ELF-1 (cell line): ENCODE measurements around the gene QRICH2.
"Not testable (repeated sequence)": the region's sequence is repeated elsewhere in the genome, so short reads cannot be mapped to it uniquely, and the experiment has no call there.

Source experiments
- DNase-seq: peaks from one replicate; pipeline ENCODE4 v3.0.0-alpha.2; 2016; ENCODE audit warnings: low read depth, low spot score

QRICH2 gene, protein sequence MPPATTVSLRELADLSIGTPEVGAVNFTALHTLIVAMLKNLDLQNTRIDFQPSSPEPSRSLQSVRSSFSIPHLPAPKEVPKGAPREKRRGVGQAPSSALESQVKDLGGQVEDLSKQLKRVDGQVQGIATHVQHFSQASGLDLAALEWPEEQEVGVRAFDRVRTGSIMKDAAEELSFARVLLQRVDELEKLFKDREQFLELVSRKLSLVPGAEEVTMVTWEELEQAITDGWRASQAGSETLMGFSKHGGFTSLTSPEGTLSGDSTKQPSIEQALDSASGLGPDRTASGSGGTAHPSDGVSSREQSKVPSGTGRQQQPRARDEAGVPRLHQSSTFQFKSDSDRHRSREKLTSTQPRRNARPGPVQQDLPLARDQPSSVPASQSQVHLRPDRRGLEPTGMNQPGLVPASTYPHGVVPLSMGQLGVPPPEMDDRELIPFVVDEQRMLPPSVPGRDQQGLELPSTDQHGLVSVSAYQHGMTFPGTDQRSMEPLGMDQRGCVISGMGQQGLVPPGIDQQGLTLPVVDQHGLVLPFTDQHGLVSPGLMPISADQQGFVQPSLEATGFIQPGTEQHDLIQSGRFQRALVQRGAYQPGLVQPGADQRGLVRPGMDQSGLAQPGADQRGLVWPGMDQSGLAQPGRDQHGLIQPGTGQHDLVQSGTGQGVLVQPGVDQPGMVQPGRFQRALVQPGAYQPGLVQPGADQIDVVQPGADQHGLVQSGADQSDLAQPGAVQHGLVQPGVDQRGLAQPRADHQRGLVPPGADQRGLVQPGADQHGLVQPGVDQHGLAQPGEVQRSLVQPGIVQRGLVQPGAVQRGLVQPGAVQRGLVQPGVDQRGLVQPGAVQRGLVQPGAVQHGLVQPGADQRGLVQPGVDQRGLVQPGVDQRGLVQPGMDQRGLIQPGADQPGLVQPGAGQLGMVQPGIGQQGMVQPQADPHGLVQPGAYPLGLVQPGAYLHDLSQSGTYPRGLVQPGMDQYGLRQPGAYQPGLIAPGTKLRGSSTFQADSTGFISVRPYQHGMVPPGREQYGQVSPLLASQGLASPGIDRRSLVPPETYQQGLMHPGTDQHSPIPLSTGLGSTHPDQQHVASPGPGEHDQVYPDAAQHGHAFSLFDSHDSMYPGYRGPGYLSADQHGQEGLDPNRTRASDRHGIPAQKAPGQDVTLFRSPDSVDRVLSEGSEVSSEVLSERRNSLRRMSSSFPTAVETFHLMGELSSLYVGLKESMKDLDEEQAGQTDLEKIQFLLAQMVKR (N-terminal part only)

DNA sequence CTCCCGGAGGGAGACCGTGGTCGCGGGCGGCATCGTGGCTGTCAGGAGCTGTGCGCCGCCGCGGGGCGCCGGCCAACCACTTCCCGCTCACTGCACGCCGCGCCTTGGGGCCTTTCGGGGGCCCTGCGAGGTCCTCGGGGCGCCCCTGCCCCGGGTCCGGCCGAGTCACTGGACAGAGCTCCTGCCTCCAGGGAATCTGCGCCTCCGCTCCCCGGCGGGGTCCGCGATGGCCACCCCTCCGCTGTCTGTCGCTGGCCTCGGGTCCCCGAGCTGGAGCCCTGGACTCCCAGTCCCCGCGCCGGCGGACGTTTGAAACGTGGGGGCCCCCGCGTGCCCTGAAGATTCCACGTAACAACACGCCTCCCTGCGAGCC is at the start of gene QRICH2:
Gene QRICH2 (minus strand): TSS at position 311 of the 373 bp plus-strand sequence. CDS start 278 bp downstream, at position 33.
- no peak for DNase-seq

DNA sequence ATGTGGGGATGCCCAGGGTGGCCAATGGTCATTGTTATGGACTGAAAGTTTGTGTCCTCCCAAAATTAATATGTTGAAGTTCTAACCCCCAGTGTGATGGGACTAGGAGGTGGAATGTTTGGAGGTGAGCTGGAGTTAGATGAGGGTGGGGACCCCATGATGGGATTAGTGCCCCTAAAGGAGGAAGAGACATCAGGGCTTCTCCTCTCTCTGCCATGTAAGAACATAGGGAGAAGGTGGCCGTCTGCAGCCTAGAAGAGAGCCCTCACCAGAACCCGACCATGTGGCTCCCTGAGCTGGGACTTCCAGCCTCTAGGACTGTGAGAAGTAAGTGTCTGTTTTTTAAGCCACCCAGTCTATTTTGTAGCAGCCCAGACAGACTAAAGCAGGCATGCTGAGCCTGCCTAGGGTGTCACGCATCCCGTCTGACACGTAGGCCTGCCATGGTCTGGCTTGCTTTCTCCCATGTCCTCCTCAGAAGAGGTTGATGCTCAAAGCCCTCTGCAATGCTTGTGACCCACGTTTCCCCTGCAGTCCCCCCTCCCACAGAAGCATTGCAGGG is 49.6 kb upstream of the QRICH2 start:
- no peak for DNase-seq

DNA sequence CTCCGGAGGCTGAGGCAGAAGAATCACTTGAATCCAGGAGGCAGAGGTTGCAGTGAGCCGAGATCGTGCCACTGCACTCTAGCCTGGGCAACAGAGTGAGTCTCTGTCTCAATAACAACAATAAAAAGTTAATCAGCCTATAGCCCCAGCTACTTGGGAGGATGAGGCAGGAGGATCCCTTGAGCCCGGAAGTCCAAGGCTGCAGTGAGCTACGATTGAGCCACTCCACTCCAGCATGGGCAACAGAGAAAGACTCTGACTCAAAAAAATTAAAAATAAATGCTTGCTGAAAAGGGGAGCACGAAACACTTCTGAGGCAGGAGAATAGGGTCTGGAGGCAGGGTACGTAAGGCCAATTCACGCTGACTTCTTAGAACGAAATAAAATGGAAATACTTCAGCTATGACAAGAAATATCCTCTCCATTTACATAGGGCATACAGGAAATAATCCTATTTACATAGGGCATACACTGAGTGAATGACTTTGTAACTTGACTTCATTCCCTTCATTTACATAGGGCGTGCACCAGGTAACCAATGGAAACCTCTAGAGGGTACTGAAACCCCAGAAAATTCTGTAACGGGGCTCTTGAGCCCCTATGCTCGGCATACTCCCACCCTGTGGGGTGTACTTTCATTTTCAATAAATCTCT is 48.9 kb upstream of the QRICH2 start:
- DNase-seq = no peak

DNA sequence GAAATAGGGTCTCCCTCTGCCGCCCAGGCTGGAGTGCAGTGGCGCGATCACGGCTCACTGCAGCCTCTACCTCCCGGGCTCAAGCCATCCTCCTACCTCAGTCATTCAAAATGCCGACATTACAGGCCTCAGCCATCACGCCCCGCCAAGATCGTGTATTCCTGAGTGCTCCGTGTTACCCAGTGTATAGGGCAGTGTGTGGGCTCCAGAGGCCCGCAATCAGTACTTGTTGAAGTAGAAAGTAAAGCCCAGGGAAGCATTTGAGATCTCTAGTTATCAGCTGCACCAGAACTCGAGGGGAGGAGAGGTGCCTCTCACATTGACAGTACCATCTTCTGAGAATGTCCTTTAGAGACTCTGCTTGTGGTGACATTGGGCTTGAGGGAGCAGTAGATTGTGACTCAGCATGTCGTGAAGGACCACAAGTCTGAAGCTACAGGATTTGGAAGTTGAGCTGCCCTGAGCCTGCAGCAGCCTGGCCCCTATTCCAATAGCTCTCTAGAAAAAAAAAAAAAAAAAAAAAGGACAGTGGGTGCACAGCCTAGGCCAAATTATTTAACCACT is 46.8 kb upstream of the QRICH2 start:
- peak; percentile 31 for DNase-seq

DNA sequence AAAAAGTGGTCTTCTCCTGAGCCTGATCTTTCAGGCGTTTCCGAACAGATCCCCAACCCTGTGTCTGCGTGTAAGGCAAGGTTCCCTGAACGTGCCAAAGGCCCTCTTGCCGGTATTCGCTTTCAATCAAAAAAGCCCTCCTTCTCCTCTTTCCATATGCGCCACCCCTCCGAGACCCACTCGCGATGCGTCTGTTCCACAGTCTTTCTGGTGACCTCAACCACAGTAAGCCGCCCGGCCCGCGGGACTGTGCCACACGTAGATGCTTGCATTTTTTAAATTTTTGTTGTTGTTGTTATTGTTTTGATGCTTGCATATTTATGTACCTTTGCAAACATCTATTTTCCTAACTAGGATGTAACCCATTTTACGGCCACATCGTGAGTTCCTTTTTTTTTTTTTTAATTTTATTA is 46.2 kb upstream of the QRICH2 start:
- no peak for DNase-seq

DNA sequence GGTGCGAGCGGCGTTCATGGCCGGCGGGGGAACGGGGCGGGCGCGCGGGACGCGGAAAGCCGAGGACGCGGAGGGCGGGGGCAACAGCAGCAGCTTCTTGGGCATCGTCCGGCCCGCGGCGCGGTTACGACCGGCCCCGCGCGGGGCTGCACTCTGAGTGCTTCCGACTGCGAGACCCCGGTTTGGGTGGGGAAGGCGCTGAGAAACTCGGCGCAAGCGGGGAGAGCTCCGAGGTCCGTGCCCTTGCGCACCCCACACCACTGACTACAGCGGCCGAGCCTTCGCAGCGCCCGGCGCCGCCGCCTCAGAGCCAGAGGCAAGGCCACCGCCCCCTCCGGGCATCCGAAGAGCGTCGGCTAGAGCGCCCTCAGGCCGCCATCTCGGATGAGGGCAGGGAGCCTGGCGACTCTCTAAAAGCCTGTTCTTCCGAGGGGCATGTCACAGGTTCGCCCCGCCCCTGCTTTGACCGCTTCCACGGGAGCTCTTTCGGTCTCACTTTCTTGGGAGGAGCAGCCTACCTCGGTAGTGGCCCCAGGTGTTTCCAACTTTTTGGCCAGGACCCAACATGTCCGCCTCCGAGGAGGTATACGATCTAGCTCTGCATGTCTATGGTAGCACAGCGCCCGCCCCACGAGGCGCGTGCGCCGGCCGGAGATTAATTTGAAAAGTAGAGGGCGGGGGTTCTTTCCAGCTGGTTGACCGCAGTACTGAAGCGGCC is 45.7 kb upstream of the QRICH2 start, which contains the start of gene PRPSAP1:
Gene PRPSAP1 (minus strand): TSS at position 318 of the 718 bp plus-strand sequence. CDS start 213 bp downstream, at position 105.
- DNase-seq = peak; percentile 93

DNA sequence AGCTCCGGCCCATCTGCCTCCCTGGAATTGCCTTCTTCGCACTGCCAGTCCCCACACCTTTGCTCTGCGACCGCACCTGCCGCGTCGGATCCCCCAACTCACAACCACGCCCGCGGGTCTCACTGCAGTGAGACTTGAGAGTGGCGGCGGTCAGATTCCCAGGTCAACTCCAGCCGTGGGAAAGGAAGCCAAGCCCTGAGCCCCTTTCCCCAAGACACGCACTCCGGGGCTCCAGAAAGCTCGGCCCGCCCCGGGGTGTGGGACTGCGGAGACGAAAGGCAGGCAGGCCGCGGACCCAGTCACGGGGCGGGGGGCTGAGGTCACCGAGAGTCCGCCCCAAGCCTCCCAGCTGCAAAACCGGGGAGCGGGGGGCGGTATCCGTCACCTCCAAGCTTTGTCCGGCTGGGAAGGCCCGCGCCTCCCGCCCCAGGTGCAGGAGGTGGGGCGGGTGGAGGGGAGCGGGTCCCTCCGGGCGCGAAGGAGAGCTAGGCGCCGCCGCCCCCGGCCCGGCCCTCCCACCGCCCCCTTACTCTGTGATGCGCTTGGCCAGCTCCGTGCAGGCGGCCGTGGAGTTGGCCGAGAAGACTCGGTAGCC is 45.0 kb upstream of the QRICH2 start:
- peak; percentile 32 for DNase-seq

DNA sequence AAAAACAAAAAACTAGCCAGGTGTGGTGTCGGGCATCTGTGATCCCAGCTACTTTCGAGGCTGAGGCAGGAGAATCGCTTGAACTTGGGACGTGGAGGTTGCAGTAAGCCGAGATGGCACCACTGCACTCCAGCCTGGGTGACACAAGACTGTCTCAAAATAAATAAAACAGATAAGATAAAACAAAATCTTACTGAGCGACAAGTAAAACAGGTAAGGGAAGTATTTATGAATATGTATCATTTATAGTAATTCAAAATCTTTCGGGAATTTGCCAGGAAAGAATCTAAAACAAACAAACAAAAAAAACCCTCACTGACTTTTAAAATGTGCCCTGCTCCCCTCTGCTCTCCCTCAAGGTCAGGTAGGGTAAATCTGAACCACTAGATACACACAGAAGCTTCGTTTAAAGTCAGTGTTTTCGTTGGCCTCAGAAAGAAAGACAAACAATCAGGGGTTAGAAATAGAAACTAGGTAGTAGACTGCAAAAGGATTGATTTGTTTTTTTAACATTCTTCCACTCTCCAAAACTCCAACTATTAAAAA is 43.5 kb upstream of the QRICH2 start:
- DNase-seq = no peak

DNA sequence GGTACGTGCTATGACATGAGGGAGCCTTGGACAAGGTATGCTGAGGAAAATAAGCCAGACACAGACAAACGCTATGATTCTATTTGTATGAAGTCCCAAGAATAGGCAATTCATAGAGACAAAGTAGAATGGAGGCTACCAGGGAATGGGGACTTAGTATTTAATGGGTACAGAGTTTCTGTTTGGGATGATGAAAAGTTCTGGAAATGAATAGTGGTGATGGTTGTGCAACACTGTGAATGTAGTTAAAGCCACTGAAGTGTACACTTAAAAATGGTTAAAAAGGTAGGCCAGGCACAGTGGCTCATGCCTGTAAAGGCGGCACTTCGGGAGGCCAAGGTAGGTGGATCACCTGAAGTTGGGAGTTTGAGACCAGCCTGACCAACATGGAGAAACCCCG is 42.4 kb upstream of the QRICH2 start:
- DNase-seq = no peak

DNA sequence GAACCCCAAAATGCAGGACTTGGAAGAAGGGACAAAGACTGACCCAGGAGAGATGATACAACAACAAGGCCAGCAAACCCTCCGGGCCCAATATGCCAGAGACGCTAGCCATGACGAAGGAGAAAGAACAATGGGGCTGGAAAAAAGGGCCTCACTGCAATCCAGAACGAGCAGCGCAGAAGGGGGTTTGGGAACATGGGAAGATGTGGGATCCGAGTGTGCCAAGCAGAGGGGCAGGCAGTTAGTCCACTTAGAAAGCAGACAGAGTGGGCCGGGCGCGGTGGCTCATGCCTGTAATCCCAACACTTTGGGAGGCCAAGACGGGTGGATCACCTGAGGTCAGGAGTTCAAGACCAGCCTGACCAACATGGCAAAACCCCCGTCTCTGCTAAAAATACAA is 38.9 kb upstream of the QRICH2 start:
- DNase-seq = not testable (repeated sequence)

DNA sequence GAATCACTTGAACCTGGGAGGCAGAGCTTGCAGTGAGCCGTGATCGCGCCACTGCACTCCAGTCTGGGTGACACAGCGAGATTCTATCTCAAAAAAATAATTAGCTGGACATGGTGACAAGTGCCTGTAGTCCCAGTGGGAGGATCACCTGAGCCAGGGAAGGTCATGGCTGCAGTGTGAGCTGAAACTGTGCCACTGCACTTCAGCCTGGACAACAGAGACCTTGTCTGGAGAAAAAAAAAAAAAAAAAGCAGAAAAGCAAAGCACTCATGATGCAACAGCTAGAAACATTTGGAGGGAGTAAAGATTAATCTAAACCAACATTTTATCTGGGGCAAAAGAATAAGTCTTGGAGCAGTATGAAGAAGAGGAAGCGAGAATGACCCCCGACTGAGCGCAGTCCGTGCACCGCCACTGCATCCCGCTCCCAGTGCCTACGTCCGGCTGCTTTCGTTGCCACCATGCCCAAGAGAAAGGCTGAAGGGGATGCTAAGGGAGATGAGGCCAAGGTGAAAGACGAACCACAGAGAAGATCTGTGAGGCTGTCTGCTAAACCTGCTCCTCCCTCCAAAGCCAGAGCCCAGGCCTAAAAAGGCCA is 37.4 kb upstream of the QRICH2 start:
- no peak for DNase-seq

DNA sequence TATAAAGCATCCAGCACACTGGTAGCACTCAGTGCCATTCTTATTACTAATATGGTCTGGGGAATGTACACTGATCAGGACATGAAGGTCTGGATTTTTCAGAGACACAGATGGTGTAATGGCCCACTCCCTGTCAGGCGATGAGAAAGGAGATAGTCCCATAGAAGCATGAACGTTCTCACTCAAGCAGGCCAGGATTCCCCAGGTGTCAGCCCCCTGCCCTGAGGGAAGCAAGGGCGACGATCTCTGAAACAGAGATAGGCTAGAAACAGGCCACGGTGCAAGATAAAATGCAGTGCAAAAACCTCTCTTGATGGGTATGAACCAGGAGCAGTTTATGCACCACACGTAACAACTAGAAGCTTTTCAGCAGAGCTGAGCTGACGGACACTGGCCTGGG is 35.0 kb upstream of the QRICH2 start:
- no peak for DNase-seq

DNA sequence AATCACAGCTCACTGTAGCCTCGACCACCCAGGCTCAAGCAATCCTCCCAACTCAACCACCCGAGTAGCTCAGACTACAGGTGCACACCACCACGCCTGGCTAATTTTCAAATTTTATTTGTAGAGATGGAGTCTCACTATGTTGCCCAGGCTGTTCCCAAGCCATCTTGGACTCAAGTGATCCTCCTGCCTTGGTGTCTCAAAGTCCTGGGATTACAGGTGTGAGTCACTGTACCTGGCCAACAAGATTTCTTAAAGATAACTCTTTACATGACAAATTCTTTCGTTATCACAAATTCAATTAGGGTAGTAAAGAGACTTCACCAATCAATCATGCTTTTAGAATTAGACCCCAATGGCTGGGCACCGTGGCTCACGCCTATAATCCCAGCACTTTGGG is 33.2 kb upstream of the QRICH2 start:
- DNase-seq = no peak

DNA sequence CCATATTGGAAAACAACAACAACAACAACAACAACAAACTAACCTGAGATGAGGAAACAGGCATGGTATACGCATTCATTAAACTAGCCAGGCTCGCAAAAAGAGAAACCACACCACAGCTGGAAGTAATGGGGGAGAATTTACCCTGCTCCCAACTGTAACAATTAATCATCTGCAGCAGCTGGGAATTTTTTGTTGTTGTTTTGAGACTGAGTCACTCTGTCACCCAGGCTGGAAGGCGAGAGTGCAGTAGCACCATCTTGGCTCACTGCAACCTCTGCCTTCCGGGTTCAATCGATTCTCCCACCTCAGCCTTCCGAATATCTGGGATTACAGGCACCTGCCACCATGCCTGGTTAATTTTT is 29.3 kb upstream of the QRICH2 start:
- no peak for DNase-seq

DNA sequence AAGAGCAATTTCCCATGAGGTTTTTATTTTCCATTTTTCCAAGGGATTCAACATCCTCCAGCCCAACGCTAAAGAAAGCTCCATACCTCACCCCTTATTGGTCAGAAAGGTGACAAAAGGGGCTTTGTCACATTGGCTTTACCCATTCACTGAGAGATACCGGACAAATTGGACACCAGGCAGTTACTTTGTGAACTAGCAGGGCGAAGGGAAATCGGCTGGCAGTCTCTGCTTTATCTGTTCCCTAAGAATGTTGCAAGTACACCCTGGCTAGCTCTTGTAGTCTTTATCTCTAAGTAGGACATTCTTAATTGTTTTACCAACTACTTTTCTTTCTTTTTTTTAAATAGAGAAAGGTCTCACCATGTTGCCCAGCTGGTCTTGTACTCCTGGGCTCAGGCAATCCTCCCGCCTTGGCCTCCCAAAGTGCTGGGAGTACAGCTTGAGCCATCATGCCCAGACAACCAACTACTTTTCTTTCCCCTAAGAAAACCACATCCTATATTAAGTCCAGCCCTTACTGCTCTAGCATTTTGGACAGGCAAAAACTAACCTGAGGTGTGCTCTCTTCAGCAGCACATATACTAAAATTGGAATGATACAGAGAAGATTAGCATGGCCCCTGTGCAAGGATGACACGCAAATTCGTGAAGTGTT is 28.8 kb upstream of the QRICH2 start:
- no peak for DNase-seq

DNA sequence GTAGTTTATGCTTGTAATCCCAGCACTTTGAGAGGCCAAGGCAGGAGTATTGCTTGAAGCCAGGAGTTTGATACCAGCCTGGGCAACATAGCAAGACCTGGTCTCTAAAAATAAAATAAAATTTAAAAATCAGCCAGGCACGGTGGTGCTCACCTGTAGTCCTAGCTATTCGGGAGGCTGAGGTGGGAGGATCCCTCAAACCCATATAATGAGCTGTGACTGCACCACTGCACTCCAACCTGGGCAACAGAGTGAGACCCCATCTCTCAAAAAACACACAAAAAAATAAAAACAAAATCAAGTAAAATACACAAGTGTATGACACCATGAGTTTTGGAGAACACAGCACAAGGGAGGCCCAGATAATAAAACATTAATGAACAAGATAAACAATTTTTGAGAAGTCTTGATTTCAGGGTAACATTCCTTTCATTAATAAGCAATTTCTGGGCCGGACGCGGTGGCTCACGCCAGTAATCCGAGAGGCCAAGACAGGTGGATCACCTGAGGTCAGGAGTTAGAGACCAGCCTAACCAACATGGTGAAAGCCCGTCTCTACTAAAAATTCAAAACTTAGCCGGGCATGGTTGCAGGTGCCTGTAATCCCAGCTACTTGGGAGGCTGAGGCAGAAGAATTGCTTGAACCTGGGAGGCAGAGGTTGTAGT is 27.8 kb upstream of the QRICH2 start:
- DNase-seq = no peak

DNA sequence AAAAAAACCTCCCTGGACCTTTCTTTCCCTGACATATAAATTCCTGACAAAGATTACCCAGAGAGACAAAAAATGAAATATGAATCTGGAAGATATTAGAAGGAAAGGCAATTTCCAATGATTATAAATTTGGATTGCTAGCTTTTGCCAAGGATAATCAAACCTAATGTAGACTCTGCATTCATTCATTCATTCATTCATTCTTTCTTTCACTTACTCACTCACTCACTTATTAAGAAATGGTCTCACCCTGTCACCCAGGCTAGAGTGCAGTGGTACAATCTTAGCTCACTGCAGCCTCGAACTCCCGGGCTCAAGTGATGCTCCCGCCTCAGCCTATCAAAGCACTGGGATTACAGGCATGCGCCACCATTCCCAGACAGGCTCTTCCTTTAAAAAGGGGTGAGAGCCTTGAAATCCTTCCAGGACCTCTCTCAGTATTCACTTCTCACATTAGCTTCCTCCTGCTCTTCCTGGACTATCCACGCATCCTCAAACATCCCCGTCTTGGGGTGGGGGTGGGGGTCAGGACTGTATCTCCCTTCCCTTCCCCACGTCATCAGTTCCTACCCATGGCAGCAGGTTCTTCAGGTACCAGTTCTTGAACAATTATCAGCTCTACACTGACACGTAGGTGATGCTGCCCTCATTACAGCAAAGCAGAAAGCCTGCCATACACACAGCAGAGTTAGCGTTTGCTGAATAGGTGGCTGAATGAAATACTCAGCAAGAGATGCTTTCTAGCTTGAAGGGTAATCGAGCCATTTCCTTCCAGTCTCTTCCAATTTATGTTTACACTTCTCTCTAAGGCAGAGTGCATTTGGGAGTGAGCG is 25.8 kb upstream of the QRICH2 start:
- no peak for DNase-seq
